Measurements from ENCODE around the gene GSK3B. TPM values are rescaled to one million over a fixed set of nuclear protein-coding genes. Genes with fewer than 3 reads are reported as not detected.
A peak's percentile ranks its signal among the peaks of the same experiment; 100 is the strongest.

The GSK3B gene
- total and polyA plus RNA-seq, 2 donors (not counting 3 experiments of a cell fraction or from before 2014, with no cell fraction given): 22.1 to 50.1 TPM

DNA sequence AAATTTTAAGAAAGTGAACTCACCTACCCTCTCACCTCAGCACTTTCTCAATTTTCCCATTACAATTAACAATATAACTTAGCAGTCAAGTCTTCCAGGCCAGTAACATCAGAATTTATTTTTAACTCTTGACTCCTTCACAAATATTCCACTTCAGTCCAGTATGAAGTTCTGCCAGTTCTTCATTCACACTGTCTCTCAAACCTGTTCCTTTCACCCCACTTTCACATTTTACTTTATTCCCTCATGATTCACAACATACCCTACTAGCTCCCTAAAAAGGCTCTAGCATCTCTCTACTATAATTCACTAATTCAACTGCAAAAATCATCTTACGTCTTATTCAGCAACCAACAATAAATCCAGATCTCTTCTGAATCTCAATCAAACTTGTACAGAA lies 3.8 kb downstream of the GSK3B start:
- Histone ChIP-seq H3K36me3 (ENCODE audit: control insufficient read depth in 2 of 2, extremely low read depth in 1 of 2, insufficient read depth in 2 of 2, low read length in 2 of 2) (no peaks in the 10 kb centered on the region), H3K4me3 (replicated peaks in 1 of 3; ENCODE audit: insufficient read depth in 1 of 3, low read depth in 1 of 3, low read length in 3 of 3) (peak overlapping the region in 2 of 3 experiments; percentile 24 to 100), H3K79me2 (ENCODE audit: control insufficient read depth, insufficient read depth, low read length) (peaks cover 84% of the 10 kb centered on the region), H4K20me1 (replicated peaks; ENCODE audit: control insufficient read depth, extremely low read depth, insufficient read depth, low read length) (peaks cover 41% of the 10 kb centered on the region), H3K4me1 (ENCODE audit: control insufficient read depth, extremely low read depth, insufficient read depth, low read length) (peaks cover 26% of the 10 kb centered on the region), H3K27ac (ENCODE audit: insufficient read depth, low read depth, low read length) (no peak overlapping the region), H2AFZ (ENCODE audit: low read depth, low read length) (no peak overlapping the region), H3K4me2 (ENCODE audit: insufficient read depth, low read length) (peak overlapping the region; percentile 99), H3K9me3 (replicated peaks; ENCODE audit: control insufficient read depth, insufficient read depth, low read length) (no peaks in the 10 kb centered on the region), H3K27me3 (ENCODE audit: control insufficient read depth in 2 of 2, insufficient read depth in 2 of 2, low read length in 2 of 2) (no peaks in the 10 kb centered on the region), H3K9ac (replicated peaks; ENCODE audit: extremely low read depth, insufficient read depth, low read length) (peak overlapping the region; percentile 100), H3K9me1 (replicated peaks; ENCODE audit: control insufficient read depth, extremely low read depth, insufficient read depth, low read length) (peaks cover 6% of the 10 kb centered on the region)
- FAIRE-seq (no peak), DNase-seq (ENCODE audit: low read depth, low spot score) (peak; percentile 5)
- TF ChIP-seq, protein P1, sequence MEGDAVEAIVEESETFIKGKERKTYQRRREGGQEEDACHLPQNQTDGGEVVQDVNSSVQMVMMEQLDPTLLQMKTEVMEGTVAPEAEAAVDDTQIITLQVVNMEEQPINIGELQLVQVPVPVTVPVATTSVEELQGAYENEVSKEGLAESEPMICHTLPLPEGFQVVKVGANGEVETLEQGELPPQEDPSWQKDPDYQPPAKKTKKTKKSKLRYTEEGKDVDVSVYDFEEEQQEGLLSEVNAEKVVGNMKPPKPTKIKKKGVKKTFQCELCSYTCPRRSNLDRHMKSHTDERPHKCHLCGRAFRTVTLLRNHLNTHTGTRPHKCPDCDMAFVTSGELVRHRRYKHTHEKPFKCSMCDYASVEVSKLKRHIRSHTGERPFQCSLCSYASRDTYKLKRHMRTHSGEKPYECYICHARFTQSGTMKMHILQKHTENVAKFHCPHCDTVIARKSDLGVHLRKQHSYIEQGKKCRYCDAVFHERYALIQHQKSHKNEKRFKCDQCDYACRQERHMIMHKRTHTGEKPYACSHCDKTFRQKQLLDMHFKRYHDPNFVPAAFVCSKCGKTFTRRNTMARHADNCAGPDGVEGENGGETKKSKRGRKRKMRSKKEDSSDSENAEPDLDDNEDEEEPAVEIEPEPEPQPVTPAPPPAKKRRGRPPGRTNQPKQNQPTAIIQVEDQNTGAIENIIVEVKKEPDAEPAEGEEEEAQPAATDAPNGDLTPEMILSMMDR (IDR thresholded peaks at IDR 0.05; ENCODE audit: extremely low read depth in 1 of 2, insufficient read depth in 1 of 2, low read depth in 1 of 2, low read length in 2 of 2): no peak
- TF ChIP-seq JUN (IDR thresholded peaks at IDR 0.05; ENCODE audit: borderline replicate concordance, insufficient read depth, insufficient read length, low read depth): no peak
- TF ChIP-seq FOS (IDR thresholded peaks at IDR 0.05; ENCODE audit: borderline replicate concordance, insufficient read depth, low read length): no peak
- TF ChIP-seq GATA2 (IDR thresholded peaks at IDR 0.05; ENCODE audit: insufficient read depth, insufficient read length, low read depth, low read length): no peak
- TF ChIP-seq POLR2AphosphoS5 (IDR thresholded peaks at IDR 0.05; ENCODE audit: insufficient read depth, low read depth, low read length): no peak
- TF ChIP-seq, protein P2, sequence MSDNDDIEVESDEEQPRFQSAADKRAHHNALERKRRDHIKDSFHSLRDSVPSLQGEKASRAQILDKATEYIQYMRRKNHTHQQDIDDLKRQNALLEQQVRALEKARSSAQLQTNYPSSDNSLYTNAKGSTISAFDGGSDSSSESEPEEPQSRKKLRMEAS (IDR thresholded peaks at IDR 0.05; ENCODE audit: insufficient read depth, insufficient read length): no peak
- TF ChIP-seq EZH2 (IDR thresholded peaks at IDR 0.05; ENCODE audit: borderline replicate concordance, low read depth, low read length, severe bottlenecking): no peak
- no peak for TF ChIP-seq POLR2A (IDR thresholded peaks at IDR 0.05; ENCODE audit: low read depth, low read length)
- TF ChIP-seq MYC (IDR thresholded peaks at IDR 0.05; ENCODE audit: low read depth, low read length): no peak
- BruUV-seq (replicated peaks): no TSS peak
- dilution Hi-C loops (cut with MboI; ENCODE audit: extremely low pct_ligation_motif_present, low sequenced_read_pairs): no loop called here
- CTCF ChIA-PET: interaction anchor here (1.2 to 5.0 kb wide), 2 partner anchors 198 to 469 kb away, joined by 4 to 28 read pairs; no protein-coding TSS in a partner anchor
- POLR2A ChIA-PET: no interaction called here
- intact Hi-C loops (cut with micrococcal nuclease): loop anchor here (5.0 kb wide), 4 partner anchors 107 to 347 kb away; no protein-coding TSS in a partner anchor
